ENCODE measurements around the gene DSC2.
"Not testable (repeated sequence)": the region's sequence is repeated elsewhere in the genome, so short reads cannot be mapped to it uniquely, and the experiment has no call there.

DSC2 gene

GRCh38 chr18:31041271-31042083, 60.7 kb downstream of the DSC2 start:
- Histone ChIP-seq H3K36me3 (ENCODE audit: control insufficient read depth in 4 of 4, insufficient read depth in 4 of 4, low read length in 3 of 4) (no peaks in the 10 kb centered on the region), H3K27me3 (replicated peaks in 2 of 5; ENCODE audit: control insufficient read depth in 4 of 5, insufficient read depth in 5 of 5, low read length in 4 of 5) (peaks cover 31 to 89% (median 40%) of the 10 kb centered on the region in 5 experiments), H3K27ac (ENCODE audit: insufficient read depth in 1 of 2, low read depth in 1 of 2, low read length in 2 of 2, poor library complexity in 1 of 2, severe bottlenecking in 2 of 2) (no peak overlapping the region), H3K4me3 (ENCODE audit: control insufficient read depth in 1 of 7, extremely low read depth in 1 of 7, insufficient read depth in 4 of 7, low read depth in 2 of 7, low read length in 6 of 7) (peak overlapping the region in 4 of 7 experiments; percentile 19 to 67 (median 30)), H3K4me1 (ENCODE audit: control extremely low read depth in 1 of 4, control insufficient read depth in 4 of 4, insufficient read depth in 4 of 4, low read length in 3 of 4) (peaks cover 0 to 22% (median 13%) of the 10 kb centered on the region in 4 experiments), H3K9me3 (ENCODE audit: control extremely low read depth in 1 of 5, control insufficient read depth in 4 of 5, insufficient read depth in 2 of 5, low read depth in 1 of 5, low read length in 4 of 5) (peaks cover 0 to 8% (median 0%) of the 10 kb centered on the region in 5 experiments)
- ChIA-PET POLR2A (no interaction called here), CTCF (interaction anchor here (1.0 kb wide), 1 partner anchor 12 kb away, joined by 5 read pairs; no protein-coding TSS in a partner anchor)
- WGBS (ENCODE audit: insufficient coverage): 3% methylated on average over 45 of the region's 52 CpGs
- peak in 2 of 3 donors; percentile 35 to 39 for DNase-seq

- Histone ChIP-seq H3K27me3 (replicated peaks in 2 of 5; ENCODE audit: control insufficient read depth in 4 of 5, insufficient read depth in 5 of 5, low read length in 4 of 5) (peaks cover 31 to 85% (median 36%) of the 10 kb centered on the region in 5 experiments), H3K4me3 (ENCODE audit: control insufficient read depth in 1 of 7, extremely low read depth in 1 of 7, insufficient read depth in 4 of 7, low read depth in 2 of 7, low read length in 6 of 7) (no peak overlapping the region)
Observed at GRCh38 chr18:31040686-31041270, 61.4 kb downstream of the DSC2 start.

GRCh38 chr18:31039426-31039825, 62.8 kb downstream of the DSC2 start:
- no peak overlapping the region for H3K27ac ChIP-seq (ENCODE audit: insufficient read depth in 1 of 2, low read depth in 1 of 2, low read length in 2 of 2, poor library complexity in 1 of 2, severe bottlenecking in 2 of 2)
- DNase-seq: no peak

More at GRCh38 chr18:31040686-31041270, 61.4 kb downstream of the DSC2 start:
- peak in 2 of 3 donors; percentile 22 to 33 for DNase-seq
- H3K4me1 ChIP-seq (ENCODE audit: control extremely low read depth in 1 of 4, control insufficient read depth in 4 of 4, insufficient read depth in 4 of 4, low read length in 3 of 4): peaks cover 0 to 22% (median 13%) of the 10 kb centered on the region in 4 experiments
- POLR2A ChIA-PET: no interaction called here
- CTCF ChIA-PET: no interaction called here
- WGBS (ENCODE audit: insufficient coverage): 6% methylated on average over 16 of the region's 18 CpGs
- H3K9me3 ChIP-seq (ENCODE audit: control extremely low read depth in 1 of 5, control insufficient read depth in 4 of 5, insufficient read depth in 2 of 5, low read depth in 1 of 5, low read length in 4 of 5): peaks cover 0 to 8% (median 0%) of the 10 kb centered on the region in 5 experiments
- H3K27ac ChIP-seq (ENCODE audit: insufficient read depth in 1 of 2, low read depth in 1 of 2, low read length in 2 of 2, poor library complexity in 1 of 2, severe bottlenecking in 2 of 2): no peak overlapping the region
- no peaks in the 10 kb centered on the region for H3K36me3 ChIP-seq (ENCODE audit: control insufficient read depth in 4 of 4, insufficient read depth in 4 of 4, low read length in 3 of 4)

GRCh38 chr18:31037686-31038085, 64.5 kb downstream of the DSC2 start:
- POLR2A ChIA-PET; H3K9me3 ChIP-seq (ENCODE audit: control extremely low read depth in 1 of 5, control insufficient read depth in 4 of 5, insufficient read depth in 2 of 5, low read depth in 1 of 5, low read length in 4 of 5); H3K4me3 ChIP-seq (ENCODE audit: control insufficient read depth in 1 of 7, extremely low read depth in 1 of 7, insufficient read depth in 4 of 7, low read depth in 2 of 7, low read length in 6 of 7); CTCF ChIA-PET; DNase-seq; H3K36me3 ChIP-seq (ENCODE audit: control insufficient read depth in 4 of 4, insufficient read depth in 4 of 4, low read length in 3 of 4); H3K27ac ChIP-seq (ENCODE audit: insufficient read depth in 1 of 2, low read depth in 1 of 2, low read length in 2 of 2, poor library complexity in 1 of 2, severe bottlenecking in 2 of 2): not testable (repeated sequence)
- Histone ChIP-seq H3K4me1 (ENCODE audit: control extremely low read depth in 1 of 4, control insufficient read depth in 4 of 4, insufficient read depth in 4 of 4, low read length in 3 of 4) (peaks cover 0 to 18% (median 10%) of the 10 kb centered on the region in 4 experiments), H3K27me3 (replicated peaks in 2 of 5; ENCODE audit: control insufficient read depth in 4 of 5, insufficient read depth in 5 of 5, low read length in 4 of 5) (peaks cover 17 to 56% (median 20%) of the 10 kb centered on the region in 5 experiments)
- 96% methylated on average over 5 of the region's 5 CpGs for WGBS (ENCODE audit: insufficient coverage)

More at GRCh38 chr18:31039426-31039825, 62.8 kb downstream of the DSC2 start:
- H3K9me3 ChIP-seq (ENCODE audit: control extremely low read depth in 1 of 5, control insufficient read depth in 4 of 5, insufficient read depth in 2 of 5, low read depth in 1 of 5, low read length in 4 of 5): peaks cover 0 to 8% (median 0%) of the 10 kb centered on the region in 5 experiments
- peaks cover 30 to 74% (median 32%) of the 10 kb centered on the region in 5 experiments for H3K27me3 ChIP-seq (replicated peaks in 2 of 5; ENCODE audit: control insufficient read depth in 4 of 5, insufficient read depth in 5 of 5, low read length in 4 of 5)
- POLR2A ChIA-PET: no interaction called here
- H3K36me3 ChIP-seq (ENCODE audit: control insufficient read depth in 4 of 4, insufficient read depth in 4 of 4, low read length in 3 of 4): no peaks in the 10 kb centered on the region
- no peak overlapping the region for H3K4me3 ChIP-seq (ENCODE audit: control insufficient read depth in 1 of 7, extremely low read depth in 1 of 7, insufficient read depth in 4 of 7, low read depth in 2 of 7, low read length in 6 of 7)
- CTCF ChIA-PET: no interaction called here
- peaks cover 0 to 22% (median 13%) of the 10 kb centered on the region in 4 experiments for H3K4me1 ChIP-seq (ENCODE audit: control extremely low read depth in 1 of 4, control insufficient read depth in 4 of 4, insufficient read depth in 4 of 4, low read length in 3 of 4)
- 100% methylated on average over 1 of the region's 3 CpGs for WGBS (ENCODE audit: insufficient coverage)

- ChIA-PET CTCF (no interaction called here), POLR2A (no interaction called here)
- no peak for DNase-seq
- no peaks in the 10 kb centered on the region for H3K36me3 ChIP-seq (ENCODE audit: control insufficient read depth in 4 of 4, insufficient read depth in 4 of 4, low read length in 3 of 4)
- H3K4me3 ChIP-seq (ENCODE audit: control insufficient read depth in 1 of 7, extremely low read depth in 1 of 7, insufficient read depth in 4 of 7, low read depth in 2 of 7, low read length in 6 of 7): no peak overlapping the region
- 100% methylated on average over 1 of the region's 4 CpGs for WGBS (ENCODE audit: insufficient coverage)
- no peak overlapping the region for H3K27ac ChIP-seq (ENCODE audit: insufficient read depth in 1 of 2, low read depth in 1 of 2, low read length in 2 of 2, poor library complexity in 1 of 2, severe bottlenecking in 2 of 2)
- no peaks in the 10 kb centered on the region for H3K9me3 ChIP-seq (ENCODE audit: control extremely low read depth in 1 of 5, control insufficient read depth in 4 of 5, insufficient read depth in 2 of 5, low read depth in 1 of 5, low read length in 4 of 5)
- H3K4me1 ChIP-seq (ENCODE audit: control extremely low read depth in 1 of 4, control insufficient read depth in 4 of 4, insufficient read depth in 4 of 4, low read length in 3 of 4): no peaks in the 10 kb centered on the region
- H3K27me3 ChIP-seq (replicated peaks in 2 of 5; ENCODE audit: control insufficient read depth in 4 of 5, insufficient read depth in 5 of 5, low read length in 4 of 5): peaks cover 1 to 25% (median 5%) of the 10 kb centered on the region in 5 experiments
Observed at GRCh38 chr18:31034541-31034940, 67.7 kb downstream of the DSC2 start.

- 100% methylated on average over 1 of the region's 4 CpGs for WGBS (ENCODE audit: insufficient coverage)
Observed at GRCh38 chr18:31030574-31031278, 71.5 kb downstream of the DSC2 start.

More at GRCh38 chr18:31030574-31031278, 71.5 kb downstream of the DSC2 start:
- no peaks in the 10 kb centered on the region for H3K9me3 ChIP-seq (ENCODE audit: control extremely low read depth in 1 of 5, control insufficient read depth in 4 of 5, insufficient read depth in 2 of 5, low read depth in 1 of 5, low read length in 4 of 5)
- no peak overlapping the region for H3K27ac ChIP-seq (ENCODE audit: insufficient read depth in 1 of 2, low read depth in 1 of 2, low read length in 2 of 2, poor library complexity in 1 of 2, severe bottlenecking in 2 of 2)
- no peaks in the 10 kb centered on the region for H3K4me1 ChIP-seq (ENCODE audit: control extremely low read depth in 1 of 4, control insufficient read depth in 4 of 4, insufficient read depth in 4 of 4, low read length in 3 of 4)
- no peaks in the 10 kb centered on the region for H3K36me3 ChIP-seq (ENCODE audit: control insufficient read depth in 4 of 4, insufficient read depth in 4 of 4, low read length in 3 of 4)
- no peak overlapping the region for H3K4me3 ChIP-seq (ENCODE audit: control insufficient read depth in 1 of 7, extremely low read depth in 1 of 7, insufficient read depth in 4 of 7, low read depth in 2 of 7, low read length in 6 of 7)
- ChIA-PET CTCF (no interaction called here), POLR2A (no interaction called here)
- no peak for DNase-seq
- H3K27me3 ChIP-seq (replicated peaks in 2 of 5; ENCODE audit: control insufficient read depth in 4 of 5, insufficient read depth in 5 of 5, low read length in 4 of 5): peaks cover 0 to 3% (median 0%) of the 10 kb centered on the region in 5 experiments

All from common myeloid progenitor, CD34-positive (primary cell).